SW480 (cell line): ENCODE data around the gene MAS1.
"Not testable (repeated sequence)": the region's sequence is repeated elsewhere in the genome, so short reads cannot be mapped to it uniquely, and the experiment has no call there.

Experiments used
- DNase-seq: peaks from one replicate; pipeline ENCODE4 v3.0.0-alpha.2; 2016; ENCODE audit warnings: low spot score

Gene MAS1

GRCh38 chr6:159919011-159919511 lies 28.3 kb downstream of the MAS1 start:
- no peak for DNase-seq

DNA sequence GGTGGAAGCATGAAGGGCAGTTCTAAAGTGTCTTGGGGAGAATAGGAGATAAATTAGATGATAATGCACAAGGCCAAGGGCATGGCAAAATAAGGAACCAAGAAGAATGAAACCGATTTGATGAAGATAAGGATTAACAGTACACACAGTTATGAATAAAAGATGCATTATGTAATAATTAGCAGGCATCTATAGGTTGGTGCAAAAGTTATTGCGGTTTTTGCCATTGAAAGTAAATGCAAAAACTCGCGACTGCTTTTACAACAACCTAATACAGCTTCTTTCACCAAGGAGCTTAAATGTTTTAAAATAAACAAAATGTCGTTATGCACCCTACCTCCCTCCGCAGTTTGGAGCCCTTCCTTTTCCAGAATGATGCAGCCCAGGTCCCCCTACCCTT lies 29.0 kb downstream of the MAS1 start:
- no peak for DNase-seq

DNA sequence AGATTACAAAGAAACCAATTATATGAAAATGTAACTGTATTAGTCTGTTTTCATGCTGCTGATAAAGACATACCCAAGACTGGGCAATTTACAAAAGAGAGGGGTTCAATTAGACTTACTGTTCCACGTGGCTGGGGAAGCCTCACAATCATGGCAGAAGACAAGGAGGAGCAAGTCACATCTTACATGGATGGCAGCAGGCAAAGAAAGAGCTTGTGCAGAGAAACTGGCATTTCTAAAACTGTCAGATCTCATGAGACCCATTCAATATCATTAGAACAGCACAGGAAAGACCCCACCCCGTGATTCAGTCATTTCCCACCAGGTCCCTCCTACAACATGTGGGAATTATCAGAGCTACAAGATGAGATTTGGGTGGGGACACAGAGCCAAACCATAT lies 33.4 kb downstream of the MAS1 start:
- DNase-seq = not testable (repeated sequence)

GRCh38 chr6:159926542-159927203 lies 35.9 kb downstream of the MAS1 start:
- DNase-seq = no peak

- peak; percentile 21 for DNase-seq
Measured at GRCh38 chr6:159929819-159930218, 39.0 kb downstream of the MAS1 start.

DNA sequence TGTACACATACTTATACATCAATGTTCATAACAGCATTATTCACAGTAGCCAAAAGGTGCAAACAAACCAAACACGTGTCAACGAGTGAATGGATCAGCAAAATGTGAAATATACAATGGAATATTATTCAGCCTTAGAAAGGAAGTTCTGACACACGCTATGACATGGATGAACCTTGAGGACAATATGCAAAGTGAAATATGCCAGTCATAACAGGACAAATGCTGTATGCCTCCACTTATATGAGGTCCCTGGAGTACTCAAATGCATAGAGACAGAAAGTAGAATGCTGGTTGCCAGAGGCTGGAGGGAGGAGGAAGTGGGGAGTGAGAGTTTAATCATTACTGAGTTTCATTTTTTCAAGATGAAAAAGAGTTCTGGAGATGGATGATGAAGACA lies 40.3 kb downstream of the MAS1 start:
- DNase-seq = no peak

DNA sequence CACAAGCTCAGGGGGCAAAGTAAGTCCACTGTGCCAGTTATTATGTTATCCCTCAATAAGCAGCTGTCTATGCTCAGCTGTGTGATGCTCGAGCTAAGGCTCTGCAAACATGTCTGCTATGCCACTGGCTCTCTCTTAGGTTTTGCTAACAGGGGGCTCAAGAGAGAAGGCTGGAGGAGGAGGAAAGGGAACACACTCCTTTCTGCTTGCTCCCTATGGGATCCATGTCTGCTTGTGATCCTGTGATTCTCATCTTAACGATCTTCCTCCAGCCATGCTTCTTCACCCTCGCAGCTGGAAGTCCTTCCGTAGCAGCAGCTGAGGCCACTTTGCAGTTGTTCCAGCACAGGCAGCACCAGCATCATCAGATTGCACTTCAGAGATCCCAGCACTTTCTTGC lies 41.1 kb downstream of the MAS1 start:
- DNase-seq = no peak

GRCh38 chr6:159933077-159933476 lies 42.3 kb downstream of the MAS1 start:
- no peak for DNase-seq

DNA sequence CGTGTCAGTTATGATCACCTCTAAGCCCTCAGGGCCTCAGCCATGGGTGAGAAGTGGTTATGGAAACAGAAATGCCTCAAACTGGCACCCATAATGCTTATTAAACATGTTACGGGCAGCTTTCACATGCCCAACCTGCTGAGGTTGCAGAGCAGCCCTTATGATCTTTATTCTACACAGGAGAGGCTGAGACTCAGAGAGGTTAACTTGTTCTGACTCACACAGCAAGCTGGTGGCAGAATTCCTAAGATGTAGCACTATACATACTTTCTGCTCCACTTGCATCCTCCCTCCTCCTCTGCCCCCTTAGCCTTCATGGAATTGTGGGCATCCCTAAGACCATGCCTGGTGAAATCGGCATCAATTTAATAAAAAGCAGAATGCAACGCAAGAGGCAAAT lies 43.4 kb downstream of the MAS1 start:
- DNase-seq = no peak

- no peak for DNase-seq
Measured at GRCh38 chr6:159935065-159935464, 44.3 kb downstream of the MAS1 start.

DNA sequence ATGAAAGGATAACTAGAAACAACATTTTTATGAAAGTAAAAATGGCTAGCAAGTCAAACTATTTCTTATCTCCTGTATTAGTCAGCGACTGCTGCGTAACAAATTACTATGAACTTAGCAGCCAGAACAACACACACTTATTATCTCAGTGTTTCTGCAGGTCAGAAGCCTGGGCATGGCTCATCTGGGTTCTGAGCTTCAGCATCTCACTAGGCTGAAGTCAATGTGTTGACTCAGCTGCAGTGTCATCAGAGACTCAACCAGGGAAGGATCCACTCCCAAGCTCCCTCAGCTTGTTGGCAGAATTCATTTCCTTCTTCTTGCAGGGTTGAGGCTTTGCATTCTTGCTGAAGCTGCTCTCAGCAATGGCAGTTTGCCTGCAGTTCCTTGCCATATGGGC lies 44.8 kb downstream of the MAS1 start:
- no peak for DNase-seq

DNA sequence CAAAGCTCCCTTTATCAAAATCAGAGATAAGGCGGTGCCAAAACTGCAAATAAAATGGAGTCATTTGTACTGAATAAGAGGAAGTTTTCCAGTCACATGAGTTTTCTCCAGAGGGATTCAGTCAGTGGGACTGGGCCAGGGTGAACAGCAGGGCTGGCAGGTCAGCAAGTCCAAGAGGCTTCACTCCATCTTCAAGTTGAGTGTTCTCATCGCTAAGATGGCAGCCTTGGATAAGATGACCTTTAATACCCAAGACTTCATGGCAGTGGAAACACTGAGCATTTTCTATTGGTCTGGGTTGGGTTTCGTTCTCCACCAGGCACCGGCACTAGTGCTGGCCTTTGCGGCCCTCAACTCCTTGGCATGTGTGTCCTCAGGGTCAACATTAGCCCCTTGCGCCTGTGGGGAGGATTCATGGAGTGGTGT lies 48.8 kb downstream of the MAS1 start:
- no peak for DNase-seq
